Caco-2 (cell line): Measurements from ENCODE around the gene PAIP2B. TPM values are rescaled to one million over a fixed set of nuclear protein-coding genes. Genes with fewer than 3 reads are reported as not detected.

Source experiments
- BruUV-seq: library from RNA; stranded (reverse); fragments of 400-500 nt; replicated peaks from 2 replicates; lab custom pipeline; 2021; lab: Mats Ljungman, UMichigan
- CTCF ChIA-PET: fragments of 300-600 bp; sonication (Branson Sonifier 250); formaldehyde crosslinking; loops from one replicate; lab custom pipeline; 2022; ENCODE audit warnings: antibody characterized with exemption; lab: Charles Lee
- POLR2A ChIA-PET: fragments of 300-600 bp; sonication (Branson Sonifier 250); formaldehyde crosslinking; loops from one replicate; lab custom pipeline; 2022; ENCODE audit warnings: antibody characterized with exemption; lab: Charles Lee
- DNase-seq, 2 experiments: peaks; one replicate each; pipeline versions ENCODE4 v3.0.0 to v3.0.0-alpha.2; 2020 to 2022
- H3K27me3 ChIP-seq: replicated peaks from 2 replicates; pipeline ENCODE4 v1.6.0; 2011; ENCODE audit warnings: low read length; ENCODE audit not compliant: control insufficient read depth, insufficient read depth
- H3K36me3 ChIP-seq: 2 replicates; pipeline ENCODE4 v1.5.1; 2011; ENCODE audit warnings: low read length; ENCODE audit not compliant: control insufficient read depth, insufficient read depth
- H3K4me1 ChIP-seq: fragments of 250-450 bp; sonication (Bioruptor Pico); 2 replicates; pipeline ENCODE4 v1.5.1; 2020; ENCODE audit warnings: mild to moderate bottlenecking
- H3K4me3 ChIP-seq: 2 replicates; pipeline ENCODE4 v1.5.1; 2011; ENCODE audit warnings: low read depth, mild to moderate bottlenecking, control low read depth, low read length
- H3K9me3 ChIP-seq: fragments of 250-450 bp; sonication (Bioruptor Pico); 2 replicates; pipeline ENCODE4 v1.5.1; 2020; ENCODE audit warnings: mild to moderate bottlenecking, moderate library complexity
- H3K27ac Mint-ChIP-seq: one replicate; pipeline ENCODE4 v1.8.0; 2022; ENCODE audit warnings: mixed read lengths; ENCODE audit not compliant: unreplicated experiment
- H3K27me3 Mint-ChIP-seq: one replicate; pipeline ENCODE4 v1.8.0; 2022; ENCODE audit warnings: mixed read lengths; ENCODE audit not compliant: insufficient read depth, unreplicated experiment
- H3K36me3 Mint-ChIP-seq: one replicate; pipeline ENCODE4 v1.8.0; 2022; ENCODE audit warnings: mild to moderate bottlenecking, mixed read lengths; ENCODE audit not compliant: insufficient read depth, unreplicated experiment
- H3K4me1 Mint-ChIP-seq: one replicate; pipeline ENCODE4 v1.8.0; 2022; ENCODE audit warnings: low read depth, mixed read lengths; ENCODE audit not compliant: unreplicated experiment
- H3K4me3 Mint-ChIP-seq: one replicate; pipeline ENCODE4 v1.8.0; 2022; ENCODE audit warnings: mild to moderate bottlenecking, moderate library complexity, mixed read lengths; ENCODE audit not compliant: unreplicated experiment
- H3K9me3 Mint-ChIP-seq: one replicate; pipeline ENCODE4 v1.8.0; 2022; ENCODE audit warnings: mixed read lengths; ENCODE audit not compliant: unreplicated experiment
- intact Hi-C: fragments of 100-400 bp; cut with micrococcal nuclease; formaldehyde crosslinking; loops from one replicate; pipeline ENCODE4 v1.10.0; 2022; ENCODE audit not compliant: unreplicated experiment
- total RNA-seq: library from RNA; stranded (reverse); gene quantifications from 2 replicates; pipeline ENCODE4 v1.2.3, GENCODE V29; 2022
- TF ChIP-seq, protein P1 (sequence below), 2 experiments: fragments of 200-600 bp in 1 of 2; IDR thresholded peaks; 1 replicate in 1 of 2; 2 replicates in 1 of 2; pipeline versions ENCODE4 v1.5.1 to v1.8.0; 2011 to 2022; ENCODE audit warnings: antibody characterized with exemption in 1 of 2, control low read depth in 1 of 2, inconsistent platforms in 1 of 2, low read depth in 1 of 2, low read length in 1 of 2, mild to moderate bottlenecking in 1 of 2, moderate library complexity in 1 of 2; ENCODE audit not compliant: insufficient read depth in 1 of 2, severe bottlenecking in 1 of 2, unreplicated experiment in 1 of 2

The PAIP2B gene
- total RNA-seq, 1 experiment from 2014 or later = 9.9 TPM

DNA sequence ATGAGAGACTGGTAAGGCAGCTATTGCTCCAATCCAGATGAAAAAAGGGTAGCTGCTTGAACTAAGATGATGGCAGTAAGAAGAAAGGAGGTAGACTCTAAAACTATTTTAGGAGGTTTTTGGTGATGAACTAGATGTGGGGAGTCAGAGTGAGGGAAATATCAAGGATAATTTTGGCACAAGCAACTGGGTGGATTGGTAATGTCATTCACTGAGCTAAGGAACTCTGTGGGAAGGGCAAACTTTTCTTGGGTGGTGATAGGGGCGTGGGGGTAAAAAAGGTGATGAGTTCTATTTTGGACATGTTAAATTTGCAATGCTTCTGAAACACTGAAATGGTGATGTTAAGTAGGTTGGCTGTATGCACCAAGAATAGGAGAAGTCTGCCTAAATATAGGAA lies 19.3 kb downstream of the PAIP2B start:
- Mint-ChIP-seq H3K4me1 (no peaks in the 10 kb centered on the region), H3K27ac (no peak overlapping the region), H3K9me3 (no peaks in the 10 kb centered on the region), H3K4me3 (no peak overlapping the region), H3K27me3 (no peaks in the 10 kb centered on the region), H3K36me3 (no peaks in the 10 kb centered on the region)
- no peak overlapping the region for H3K4me3 ChIP-seq
- no peak for DNase-seq
- ChIA-PET POLR2A (no interaction called here), CTCF (no interaction called here)
- H3K36me3 ChIP-seq = no peaks in the 10 kb centered on the region
- H3K4me1 ChIP-seq = no peaks in the 10 kb centered on the region
- intact Hi-C loops = no loop called here
- H3K9me3 ChIP-seq = no peaks in the 10 kb centered on the region
- TF ChIP-seq, protein P1, sequence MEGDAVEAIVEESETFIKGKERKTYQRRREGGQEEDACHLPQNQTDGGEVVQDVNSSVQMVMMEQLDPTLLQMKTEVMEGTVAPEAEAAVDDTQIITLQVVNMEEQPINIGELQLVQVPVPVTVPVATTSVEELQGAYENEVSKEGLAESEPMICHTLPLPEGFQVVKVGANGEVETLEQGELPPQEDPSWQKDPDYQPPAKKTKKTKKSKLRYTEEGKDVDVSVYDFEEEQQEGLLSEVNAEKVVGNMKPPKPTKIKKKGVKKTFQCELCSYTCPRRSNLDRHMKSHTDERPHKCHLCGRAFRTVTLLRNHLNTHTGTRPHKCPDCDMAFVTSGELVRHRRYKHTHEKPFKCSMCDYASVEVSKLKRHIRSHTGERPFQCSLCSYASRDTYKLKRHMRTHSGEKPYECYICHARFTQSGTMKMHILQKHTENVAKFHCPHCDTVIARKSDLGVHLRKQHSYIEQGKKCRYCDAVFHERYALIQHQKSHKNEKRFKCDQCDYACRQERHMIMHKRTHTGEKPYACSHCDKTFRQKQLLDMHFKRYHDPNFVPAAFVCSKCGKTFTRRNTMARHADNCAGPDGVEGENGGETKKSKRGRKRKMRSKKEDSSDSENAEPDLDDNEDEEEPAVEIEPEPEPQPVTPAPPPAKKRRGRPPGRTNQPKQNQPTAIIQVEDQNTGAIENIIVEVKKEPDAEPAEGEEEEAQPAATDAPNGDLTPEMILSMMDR (IDR thresholded peaks at IDR 0.05; ENCODE audit: insufficient read depth in 1 of 2, low read depth in 1 of 2, low read length in 1 of 2, severe bottlenecking in 1 of 2, unreplicated experiment in 1 of 2) = no peak
- H3K27me3 ChIP-seq = no peaks in the 10 kb centered on the region
- no TSS peak for BruUV-seq

DNA sequence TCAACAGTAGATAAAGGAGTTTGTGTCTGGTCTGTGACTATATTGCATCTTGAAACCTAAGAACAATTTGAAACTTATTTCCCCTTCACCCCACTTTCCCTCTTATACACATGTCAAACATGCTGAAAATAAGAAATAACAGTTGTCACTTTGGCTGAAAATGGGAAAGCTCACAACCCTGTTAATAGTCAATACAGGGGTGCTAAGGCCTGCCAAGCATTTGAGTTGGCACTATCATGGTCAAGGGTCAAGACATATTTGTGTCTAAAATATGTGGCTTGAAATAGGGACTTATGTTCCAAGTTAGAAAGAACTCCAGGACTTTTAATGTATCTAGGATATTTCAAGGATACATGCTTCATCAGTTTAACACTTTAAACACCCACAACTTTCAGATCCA lies 20.6 kb downstream of the PAIP2B start:
- POLR2A ChIA-PET = no interaction called here
- H3K9me3 ChIP-seq = no peaks in the 10 kb centered on the region
- intact Hi-C loops = no loop called here
- Mint-ChIP-seq H3K4me3 (no peak overlapping the region), H3K27ac (no peak overlapping the region), H3K36me3 (no peaks in the 10 kb centered on the region), H3K27me3 (no peaks in the 10 kb centered on the region), H3K9me3 (no peaks in the 10 kb centered on the region), H3K4me1 (no peaks in the 10 kb centered on the region)
- no peak for DNase-seq
- no peaks in the 10 kb centered on the region for H3K36me3 ChIP-seq
- no peaks in the 10 kb centered on the region for H3K27me3 ChIP-seq
- CTCF ChIA-PET = no interaction called here
- BruUV-seq = no TSS peak
- TF ChIP-seq, protein P1 (IDR thresholded peaks at IDR 0.05; ENCODE audit: insufficient read depth in 1 of 2, low read depth in 1 of 2, low read length in 1 of 2, severe bottlenecking in 1 of 2, unreplicated experiment in 1 of 2) = no peak
- H3K4me3 ChIP-seq = no peak overlapping the region
- no peaks in the 10 kb centered on the region for H3K4me1 ChIP-seq

DNA sequence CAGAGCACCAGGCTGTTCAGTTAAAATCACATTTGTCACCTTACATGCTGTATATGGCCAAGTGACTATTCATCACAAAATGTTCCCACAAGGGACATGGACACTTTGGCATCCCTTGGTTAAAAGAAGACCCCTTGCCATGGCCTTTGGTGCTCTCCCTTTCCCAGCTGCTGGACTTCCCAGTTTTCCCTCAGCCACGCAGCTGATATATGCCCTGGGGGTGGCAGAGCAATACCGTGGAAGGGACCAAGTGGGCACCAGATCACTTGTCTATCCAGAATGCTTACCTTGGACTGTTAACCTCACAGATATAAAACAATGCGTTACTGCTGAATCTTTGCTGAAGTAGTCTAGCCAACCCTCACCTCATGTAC lies 35.3 kb downstream of the PAIP2B start:
- BruUV-seq = no TSS peak
- Mint-ChIP-seq H3K9me3 (peaks cover 20% of the 10 kb centered on the region), H3K4me1 (no peaks in the 10 kb centered on the region), H3K27me3 (no peaks in the 10 kb centered on the region), H3K36me3 (no peaks in the 10 kb centered on the region), H3K27ac (no peak overlapping the region), H3K4me3 (no peak overlapping the region)
- CTCF ChIA-PET = interaction anchor here (1.0 to 1.2 kb wide), 2 partner anchors 35 to 91 kb away, joined by 4 to 7 read pairs; partner anchors contain the start of gene PAIP2B
- intact Hi-C loops = loop anchor here (1.0 kb wide), 2 partner anchors 34 to 91 kb away; no protein-coding TSS in a partner anchor
- POLR2A ChIA-PET = no interaction called here
- no peak for DNase-seq
- no peak overlapping the region for H3K4me3 ChIP-seq
- H3K9me3 ChIP-seq = no peaks in the 10 kb centered on the region
- TF ChIP-seq, protein P1 (IDR thresholded peaks at IDR 0.05; ENCODE audit: insufficient read depth in 1 of 2, low read depth in 1 of 2, low read length in 1 of 2, severe bottlenecking in 1 of 2, unreplicated experiment in 1 of 2) = no peak
- no peaks in the 10 kb centered on the region for H3K27me3 ChIP-seq
- no peaks in the 10 kb centered on the region for H3K4me1 ChIP-seq
- no peaks in the 10 kb centered on the region for H3K36me3 ChIP-seq
